Upper lobe of left lung (tissue), 6 donors: ENCODE results near the gene CCDC158. TPM values are rescaled to one million over a fixed set of nuclear protein-coding genes. Genes with fewer than 3 reads are reported as not detected.

Experiments
- ATAC-seq, 2 donors: fragments of 200-7000 bp; cut with Tn5 transposase; one replicate each; pipeline ENCODE4 v1.9.1; 2022; ENCODE audit warnings: mild to moderate bottlenecking in 2 of 2, moderate library complexity in 2 of 2; ENCODE audit not compliant: low FRiP score in 2 of 2
- DNase-seq, 2 donors: peaks; one replicate each; pipeline ENCODE4 v3.0.0-alpha.2; 2019 to 2020
- H3K27ac ChIP-seq, 4 donors: fragments of 200-600 bp; sonication (generic); one replicate each; pipeline ENCODE4 v1.5.1; 2016 to 2019
- H3K27me3 ChIP-seq, 4 donors: fragments of 200-600 bp; sonication (generic); one replicate each; pipeline ENCODE4 v1.5.1; 2017 to 2019
- H3K36me3 ChIP-seq, 4 donors: fragments of 200-600 bp; sonication (generic); one replicate each; pipeline ENCODE4 v1.5.1; 2016 to 2019
- H3K4me1 ChIP-seq, 4 donors: fragments of 200-600 bp; sonication (generic); one replicate each; pipeline ENCODE4 v1.5.1; 2018 to 2019
- H3K4me3 ChIP-seq, 4 donors: fragments of 200-600 bp; sonication (generic); one replicate each; pipeline ENCODE4 v1.5.1; 2017 to 2019; ENCODE audit warnings: mild to moderate bottlenecking in 2 of 4, moderate library complexity in 1 of 4
- H3K9me3 ChIP-seq, 4 donors: fragments of 200-600 bp; sonication (generic); one replicate each; pipeline ENCODE4 v1.5.1; 2018 to 2019
- CTCF ChIP-seq, 6 experiments: fragments of 450-650 bp in 4 of 6; fragments of 200-600 bp in 2 of 6; sonication (generic) in 2 of 6; IDR thresholded peaks; one replicate each; pipeline ENCODE4 v1.5.1; 2016 to 2019; ENCODE audit warnings: antibody characterized with exemption in 6 of 6
- EP300 ChIP-seq, 4 donors: sonication (generic); formaldehyde crosslinking; IDR thresholded peaks; one replicate each; pipeline ENCODE4 v1.5.1; 2017; ENCODE audit warnings: antibody characterized with exemption in 4 of 4, control low read depth in 2 of 4
- POLR2A ChIP-seq, 4 donors: fragments of 450-650 bp; IDR thresholded peaks; one replicate each; pipeline ENCODE4 v1.5.1; 2016 to 2017; ENCODE audit warnings: antibody characterized with exemption in 4 of 4, mild to moderate bottlenecking in 2 of 4
- POLR2AphosphoS5 ChIP-seq, 2 donors: sonication (generic); formaldehyde crosslinking; IDR thresholded peaks; one replicate each; pipeline ENCODE4 v1.5.1; 2017; ENCODE audit warnings: antibody characterized with exemption in 2 of 2
- WGBS, 2 donors: methylation state at CpG; one replicate each; pipeline ENCODE4 v1.1.5; 2017 to 2018; 5-methylcytosine and 5-hydroxymethylcytosine counted together
- total RNA-seq, 6 donors: library from RNA; depleted of rRNA in 4 of 6; stranded (reverse); fragments of >200 nt in 4 of 6; gene quantifications; one replicate each; pipeline versions ENCODE4 v1.1.0 to v1.2.1, GENCODE V29; 2016 to 2021
- donor health status: DM: no; HTN: no; CAD: no; lungs with moderate emphysema.
- donor health status: DM: no; HTN: yes; CAD: no; lungs with severe emphysema.

Gene CCDC158
- total RNA-seq, 6 donors from 2014 or later: 0.11 to 1.0 (median 0.37) TPM; not detected in 1

GRCh38 chr4:76312457-76312856 is 108.5 kb downstream of the CCDC158 start:
- Histone ChIP-seq H3K36me3 (peaks cover 0 to 6% (median 2%) of the 10 kb centered on the region in 4 donors), H3K9me3 (peaks cover 0 to 5% (median 1%) of the 10 kb centered on the region in 4 donors), H3K4me3 (no peak overlapping the region), H3K27me3 (no peaks in the 10 kb centered on the region), H3K4me1 (peaks cover 6 to 16% (median 9%) of the 10 kb centered on the region in 4 donors), H3K27ac (no peak overlapping the region)
- DNase-seq: no peak
- TF ChIP-seq POLR2AphosphoS5 (IDR thresholded peaks at IDR 0.05) (no peak), CTCF (IDR thresholded peaks at IDR 0.05) (no peak), POLR2A (IDR thresholded peaks at IDR 0.05) (no peak), EP300 (IDR thresholded peaks at IDR 0.05) (no peak)
- WGBS, 2 donors: 66 to 68% methylated on average over 1 of the region's 1 CpG
- no peak for ATAC-seq

GRCh38 chr4:76311896-76312331 is 109.0 kb downstream of the CCDC158 start:
- WGBS, 2 donors: 56 to 57% methylated on average over 1 of the region's 1 CpG
- H3K9me3 ChIP-seq: peaks cover 0 to 5% (median 0%) of the 10 kb centered on the region in 4 donors
- peak in 1 of 2 donors; percentile 40 for DNase-seq
- H3K36me3 ChIP-seq: peaks cover 0 to 6% (median 2%) of the 10 kb centered on the region in 4 donors
- H3K4me1 ChIP-seq: peaks cover 7 to 20% (median 14%) of the 10 kb centered on the region in 4 donors
- no peak overlapping the region for H3K4me3 ChIP-seq
- ATAC-seq: peak; percentile 28
- no peak overlapping the region for H3K27ac ChIP-seq
- H3K27me3 ChIP-seq: no peaks in the 10 kb centered on the region
- TF ChIP-seq CTCF (IDR thresholded peaks at IDR 0.05) (no peak), POLR2AphosphoS5 (IDR thresholded peaks at IDR 0.05) (no peak), POLR2A (IDR thresholded peaks at IDR 0.05) (no peak), EP300 (IDR thresholded peaks at IDR 0.05) (no peak)

GRCh38 chr4:76310683-76311082 is 110.3 kb downstream of the CCDC158 start:
- no peak for TF ChIP-seq CTCF (IDR thresholded peaks at IDR 0.05)
- no peak for TF ChIP-seq POLR2AphosphoS5 (IDR thresholded peaks at IDR 0.05)
- no peak for TF ChIP-seq POLR2A (IDR thresholded peaks at IDR 0.05)
- TF ChIP-seq EP300 (IDR thresholded peaks at IDR 0.05): no peak
- no peaks in the 10 kb centered on the region for H3K27me3 ChIP-seq
- H3K9me3 ChIP-seq: no peaks in the 10 kb centered on the region
- DNase-seq: no peak
- ATAC-seq: no peak
- H3K4me1 ChIP-seq: peaks cover 7 to 23% (median 16%) of the 10 kb centered on the region in 4 donors
- no peak overlapping the region for H3K4me3 ChIP-seq
- H3K27ac ChIP-seq: no peak overlapping the region
- H3K36me3 ChIP-seq: peaks cover 0 to 6% (median 2%) of the 10 kb centered on the region in 4 donors
- 80 to 83% methylated on average over 4 of the region's 4 CpGs for WGBS, 2 donors

- H3K4me1 ChIP-seq: peaks cover 9 to 30% (median 22%) of the 10 kb centered on the region in 4 donors
- no peak for ATAC-seq
- TF ChIP-seq POLR2AphosphoS5 (IDR thresholded peaks at IDR 0.05): no peak
- TF ChIP-seq CTCF (IDR thresholded peaks at IDR 0.05): no peak
- no peak for TF ChIP-seq EP300 (IDR thresholded peaks at IDR 0.05)
- TF ChIP-seq POLR2A (IDR thresholded peaks at IDR 0.05): no peak
- no peaks in the 10 kb centered on the region for H3K27me3 ChIP-seq
- no peak for DNase-seq
- peaks cover 0 to 6% (median 2%) of the 10 kb centered on the region in 4 donors for H3K36me3 ChIP-seq
- H3K27ac ChIP-seq: no peak overlapping the region
- no peak overlapping the region for H3K4me3 ChIP-seq
- WGBS, 2 donors: 89 to 92% methylated on average over 3 of the region's 3 CpGs
- no peaks in the 10 kb centered on the region for H3K9me3 ChIP-seq
These were observed 110.9 kb downstream of the CCDC158 start for GRCh38 chr4:76309939-76310550.
